Thyroid gland (tissue), 4 donors: Measurements from ENCODE around the gene BGLAP.

Experiments
- CTCF ChIP-seq, 6 experiments: fragments of 200-600 bp in 3 of 6; fragments of 450-650 bp in 3 of 6; sonication (generic) in 3 of 6; IDR thresholded peaks; one replicate each; pipeline ENCODE4 v1.5.1; 2016 to 2019; ENCODE audit warnings: antibody characterized with exemption in 6 of 6, mild to moderate bottlenecking in 2 of 6, inconsistent platforms in 1 of 6, moderate library complexity in 1 of 6
- POLR2A ChIP-seq, 2 donors: fragments of 450-650 bp; IDR thresholded peaks; one replicate each; pipeline ENCODE4 v1.6.1; 2017; ENCODE audit warnings: antibody characterized with exemption in 2 of 2, mild to moderate bottlenecking in 2 of 2, moderate library complexity in 1 of 2

GRCh38 chr1:156204686-156205085, 37.3 kb upstream of the BGLAP start:
- no peak for TF ChIP-seq CTCF (IDR thresholded peaks at IDR 0.05)
- no peak for TF ChIP-seq POLR2A (IDR thresholded peaks at IDR 0.05)
